Suprapubic skin (tissue), 4 donors: ENCODE results near the gene AOC1.

Experiments
- EP300 ChIP-seq: sonication (generic); formaldehyde crosslinking; IDR thresholded peaks from one replicate; pipeline ENCODE4 v1.6.1; 2017; ENCODE audit warnings: antibody characterized with exemption
- POLR2A ChIP-seq, 2 donors: fragments of 450-650 bp; IDR thresholded peaks; one replicate each; pipeline ENCODE4 v1.6.1; 2017; ENCODE audit warnings: antibody characterized with exemption in 2 of 2, mild to moderate bottlenecking in 2 of 2, moderate library complexity in 2 of 2
- POLR2AphosphoS5 ChIP-seq, 3 donors: sonication (generic); formaldehyde crosslinking; IDR thresholded peaks; one replicate each; pipeline ENCODE4 v1.6.1; 2017; ENCODE audit warnings: antibody characterized with exemption in 3 of 3
- TF ChIP-seq, protein P1 (sequence below), 2 donors: fragments of 200-600 bp in 1 of 2; fragments of 450-650 bp in 1 of 2; sonication (generic) in 1 of 2; IDR thresholded peaks; one replicate each; pipeline ENCODE4 v1.5.1; 2016 to 2019; ENCODE audit warnings: antibody characterized with exemption in 2 of 2, mild to moderate bottlenecking in 1 of 2, moderate library complexity in 1 of 2

- TF ChIP-seq, protein P1, sequence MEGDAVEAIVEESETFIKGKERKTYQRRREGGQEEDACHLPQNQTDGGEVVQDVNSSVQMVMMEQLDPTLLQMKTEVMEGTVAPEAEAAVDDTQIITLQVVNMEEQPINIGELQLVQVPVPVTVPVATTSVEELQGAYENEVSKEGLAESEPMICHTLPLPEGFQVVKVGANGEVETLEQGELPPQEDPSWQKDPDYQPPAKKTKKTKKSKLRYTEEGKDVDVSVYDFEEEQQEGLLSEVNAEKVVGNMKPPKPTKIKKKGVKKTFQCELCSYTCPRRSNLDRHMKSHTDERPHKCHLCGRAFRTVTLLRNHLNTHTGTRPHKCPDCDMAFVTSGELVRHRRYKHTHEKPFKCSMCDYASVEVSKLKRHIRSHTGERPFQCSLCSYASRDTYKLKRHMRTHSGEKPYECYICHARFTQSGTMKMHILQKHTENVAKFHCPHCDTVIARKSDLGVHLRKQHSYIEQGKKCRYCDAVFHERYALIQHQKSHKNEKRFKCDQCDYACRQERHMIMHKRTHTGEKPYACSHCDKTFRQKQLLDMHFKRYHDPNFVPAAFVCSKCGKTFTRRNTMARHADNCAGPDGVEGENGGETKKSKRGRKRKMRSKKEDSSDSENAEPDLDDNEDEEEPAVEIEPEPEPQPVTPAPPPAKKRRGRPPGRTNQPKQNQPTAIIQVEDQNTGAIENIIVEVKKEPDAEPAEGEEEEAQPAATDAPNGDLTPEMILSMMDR (IDR thresholded peaks at IDR 0.05): no peak
- TF ChIP-seq POLR2A (IDR thresholded peaks at IDR 0.05) (no peak), EP300 (no peak), POLR2AphosphoS5 (IDR thresholded peaks at IDR 0.05) (no peak)
These were observed 51.9 kb downstream of the AOC1 start for GRCh38 chr7:150904011-150904909.
